Fibroblast of skin of abdomen (primary cell): ENCODE data around the gene JAZF1.
A peak's percentile ranks its signal among the peaks of the same experiment; 100 is the strongest.
"Not testable (repeated sequence)": the region's sequence is repeated elsewhere in the genome, so short reads cannot be mapped to it uniquely, and the experiment has no call there.

Experiments used
- DNase-seq: peaks from one replicate; pipeline ENCODE4 v3.0.0-alpha.2; 2013

Gene JAZF1

GRCh38 chr7:27870595-27870994, 310.0 kb downstream of the JAZF1 start:
- DNase-seq: no peak

- DNase-seq: no peak
Observed at GRCh38 chr7:27869056-27869455, 311.5 kb downstream of the JAZF1 start.

GRCh38 chr7:27868131-27868550, 312.5 kb downstream of the JAZF1 start:
- DNase-seq: peak; percentile 30

GRCh38 chr7:27866828-27867672, 313.5 kb downstream of the JAZF1 start:
- no peak for DNase-seq

GRCh38 chr7:27866256-27866655, 314.3 kb downstream of the JAZF1 start:
- DNase-seq: no peak

GRCh38 chr7:27863880-27864279, 316.7 kb downstream of the JAZF1 start:
- DNase-seq: no peak

- no peak for DNase-seq
Observed at GRCh38 chr7:27861747-27862146, 318.8 kb downstream of the JAZF1 start.

GRCh38 chr7:27860800-27861199, 319.8 kb downstream of the JAZF1 start:
- no peak for DNase-seq

GRCh38 chr7:27856703-27857485, 323.7 kb downstream of the JAZF1 start:
- DNase-seq: not testable (repeated sequence)

GRCh38 chr7:27850531-27850930, 330.1 kb downstream of the JAZF1 start:
- no peak for DNase-seq

GRCh38 chr7:27846388-27846787, 334.2 kb downstream of the JAZF1 start:
- DNase-seq: no peak

- DNase-seq: no peak
Observed at GRCh38 chr7:27843584-27844305, 336.9 kb downstream of the JAZF1 start.

- peak; percentile 3 for DNase-seq
Observed at GRCh38 chr7:27842851-27843250, 337.7 kb downstream of the JAZF1 start.

GRCh38 chr7:27842094-27842692, 338.4 kb downstream of the JAZF1 start:
- DNase-seq: peak; percentile 8

GRCh38 chr7:27840760-27841364, 339.7 kb downstream of the JAZF1 start:
- DNase-seq: no peak

GRCh38 chr7:27840313-27840712, 340.3 kb downstream of the JAZF1 start:
- DNase-seq: no peak

- DNase-seq: no peak
Observed at GRCh38 chr7:27839099-27839498, 341.5 kb downstream of the JAZF1 start.

GRCh38 chr7:27836536-27836935, 344.1 kb downstream of the JAZF1 start:
- no peak for DNase-seq

GRCh38 chr7:27835376-27835775, 345.2 kb downstream of the JAZF1 start:
- no peak for DNase-seq

- no peak for DNase-seq
Observed at GRCh38 chr7:27834179-27834921, 346.2 kb downstream of the JAZF1 start.

- no peak for DNase-seq
Observed at GRCh38 chr7:27826357-27826756, 354.2 kb downstream of the JAZF1 start.
